IMR-90 (cell line): ENCODE measurements around the gene GUCY1B1. TPM values are rescaled to one million over a fixed set of nuclear protein-coding genes. Genes with fewer than 3 reads are reported as not detected.

Experiments
- ATAC-seq: fragments of 200-7000 bp; cut with Tn5 transposase; 2 replicates; pipeline ENCODE4 v1.9.1; 2020; ENCODE audit warnings: low read depth, mild to moderate bottlenecking, moderate library complexity
- BruUV-seq: library from RNA; stranded (reverse); fragments of 400-500 nt; replicated peaks from 2 replicates; lab custom pipeline; 2021; lab: Mats Ljungman, UMichigan
- CTCF ChIA-PET: fragments of 300-600 bp; formaldehyde crosslinking; extraction: SDS; loops from one replicate; lab custom pipeline; 2021; ENCODE audit warnings: antibody characterized with exemption; lab: Yijun Ruan, JAX
- POLR2A ChIA-PET: fragments of 300-600 bp; sonication (Branson Sonifier 250); formaldehyde crosslinking; loops from one replicate; lab custom pipeline; 2022; ENCODE audit warnings: antibody characterized with exemption; ENCODE audit not compliant: unreplicated experiment; lab: Charles Lee
- DNase-seq: peaks from one replicate; pipeline ENCODE4 v3.0.0; 2013
- H2AFZ ChIP-seq: replicated peaks from 2 replicates; pipeline ENCODE3; 2013; ENCODE audit warnings: low read length, mild to moderate bottlenecking; ENCODE audit not compliant: poor library complexity
- H2AK5ac ChIP-seq: 2 replicates; pipeline ENCODE4 v1.6.1; 2013; ENCODE audit warnings: low read depth, low read length, inconsistent platforms
- H2AK9ac ChIP-seq: replicated peaks from 2 replicates; pipeline ENCODE3; 2013; ENCODE audit warnings: mild to moderate bottlenecking, low read depth, low read length, moderate library complexity; ENCODE audit not compliant: poor library complexity
- H2BK120ac ChIP-seq: 2 replicates; pipeline ENCODE4 v1.6.1; 2013; ENCODE audit warnings: low read depth, low read length, inconsistent platforms
- H2BK15ac ChIP-seq: 3 replicates; pipeline ENCODE4 v1.6.1; 2013; ENCODE audit warnings: low read depth, low read length, inconsistent platforms
- H2BK20ac ChIP-seq: 2 replicates; pipeline ENCODE4 v1.6.1; 2013; ENCODE audit warnings: low read depth, mild to moderate bottlenecking, inconsistent platforms, low read length, moderate library complexity
- H2BK5ac ChIP-seq: 2 replicates; pipeline ENCODE4 v1.6.1; 2013; ENCODE audit warnings: mild to moderate bottlenecking, low read depth, low read length, inconsistent platforms; ENCODE audit not compliant: poor library complexity, severe bottlenecking
- H3K14ac ChIP-seq: replicated peaks from 2 replicates; pipeline ENCODE4 v1.6.1; 2013; ENCODE audit warnings: low read depth, low read length, inconsistent platforms
- H3K18ac ChIP-seq: 2 replicates; pipeline ENCODE4 v1.6.1; 2013; ENCODE audit warnings: low read depth, low read length, control low read depth
- H3K23ac ChIP-seq: 2 replicates; pipeline ENCODE4 v1.6.1; 2013; ENCODE audit warnings: low read depth, low read length, inconsistent platforms
- H3K27ac ChIP-seq: 2 replicates; pipeline ENCODE4 v1.5.1; 2013; ENCODE audit warnings: mild to moderate bottlenecking, control low read depth, low read length; ENCODE audit not compliant: insufficient read depth
- H3K27me3 ChIP-seq: 2 replicates; pipeline ENCODE4 v1.6.1; 2013; ENCODE audit warnings: low read length; ENCODE audit not compliant: control insufficient read depth, insufficient read depth
- H3K36me3 ChIP-seq: 2 replicates; pipeline ENCODE4 v1.6.1; 2013; ENCODE audit warnings: low read length, mixed read lengths; ENCODE audit not compliant: control insufficient read depth, insufficient read depth
- H3K4ac ChIP-seq: 2 replicates; pipeline ENCODE4 v1.6.1; 2013; ENCODE audit warnings: low read depth, low read length, inconsistent platforms
- H3K4me1 ChIP-seq: 2 replicates; pipeline ENCODE4 v1.6.1; 2013; ENCODE audit warnings: low read length, mixed read lengths; ENCODE audit not compliant: control insufficient read depth, insufficient read depth
- H3K4me2 ChIP-seq: 2 replicates; pipeline ENCODE4 v1.6.1; 2013; ENCODE audit warnings: low read depth, mild to moderate bottlenecking, control low read depth, low read length, moderate library complexity
- H3K4me3 ChIP-seq: 2 replicates; pipeline ENCODE4 v1.5.1; 2013; ENCODE audit warnings: low read depth, mild to moderate bottlenecking, control low read depth, low read length, moderate library complexity; ENCODE audit not compliant: insufficient read depth
- H3K56ac ChIP-seq: 2 replicates; pipeline ENCODE4 v1.6.1; 2013; ENCODE audit warnings: low read length, inconsistent platforms; ENCODE audit not compliant: insufficient read depth; ENCODE audit errors: extremely low read depth
- H3K79me1 ChIP-seq, 2 experiments: 2 replicates each; pipeline ENCODE4 v1.6.1; 2013; ENCODE audit warnings: low read length in 2 of 2, inconsistent platforms in 1 of 2, low read depth in 1 of 2
- H3K9ac ChIP-seq: 2 replicates; pipeline ENCODE4 v1.6.1; 2013; ENCODE audit warnings: low read depth, low read length, control low read depth
- H3K9me1 ChIP-seq: 2 replicates; pipeline ENCODE4 v1.6.1; 2013; ENCODE audit warnings: low read length, inconsistent platforms; ENCODE audit not compliant: insufficient read depth
- H3K9me3 ChIP-seq: 2 replicates; pipeline ENCODE4 v1.6.1; 2013; ENCODE audit warnings: low read length; ENCODE audit not compliant: control insufficient read depth, insufficient read depth
- H4K20me1 ChIP-seq: 2 replicates; pipeline ENCODE4 v1.6.1; 2013; ENCODE audit warnings: low read length, inconsistent platforms; ENCODE audit not compliant: insufficient read depth
- H4K5ac ChIP-seq: 2 replicates; pipeline ENCODE4 v1.6.1; 2013; ENCODE audit warnings: mild to moderate bottlenecking, low read depth, low read length, control low read depth
- H4K8ac ChIP-seq, 2 experiments: 2 replicates each; pipeline ENCODE4 v1.6.1; 2013; ENCODE audit warnings: low read depth in 2 of 2, low read length in 2 of 2, control low read depth in 1 of 2, inconsistent platforms in 1 of 2
- H4K91ac ChIP-seq: 2 replicates; pipeline ENCODE4 v1.6.1; 2013; ENCODE audit warnings: low read depth, low read length, inconsistent platforms; ENCODE audit not compliant: insufficient read depth
- SMC3 ChIP-seq: fragments of 150-350 bp; IDR thresholded peaks from 2 replicates; pipeline ENCODE4 v1.6.1; 2016; ENCODE audit warnings: low read depth, mild to moderate bottlenecking, antibody characterized with exemption, low read length, moderate library complexity
- dilution Hi-C: fragments of 300-500 bp; cut with HindIII; formaldehyde crosslinking; loops from one replicate; pipeline ENCODE4 v1.14.3; 2018; ENCODE audit warnings: low sequenced_read_pairs; ENCODE audit not compliant: unreplicated experiment
- in situ Hi-C: fragments of 300-500 bp; cut with MboI; formaldehyde crosslinking; loops from 3 replicates; pipeline ENCODE4 v1.14.3; 2019; ENCODE audit warnings: low sequenced_read_pairs, inconsistent platforms, mixed read lengths
- intact Hi-C: fragments of 100-400 bp; cut with micrococcal nuclease; formaldehyde crosslinking; loops from 2 replicates; pipeline ENCODE4 v1.10.0; 2022
- polyA plus RNA-seq, 3 experiments: library from polyadenylated mRNA; depleted of rRNA; stranded (reverse); fragments of >200 nt; gene quantifications; 2 replicates each; pipeline ENCODE4 v1.2.3, GENCODE V29; 2012; ENCODE audit warnings: low replicate concordance in 1 of 3
- total RNA-seq: library from RNA; depleted of rRNA; stranded (reverse); fragments of >200 nt; gene quantifications from 2 replicates; pipeline ENCODE4 v1.2.3, GENCODE V29; 2012

GUCY1B1 gene
- total and polyA plus RNA-seq, 2 of the 4 experiments (the other 2 are of a cell fraction): 2.9 to 3.8 TPM

DNA sequence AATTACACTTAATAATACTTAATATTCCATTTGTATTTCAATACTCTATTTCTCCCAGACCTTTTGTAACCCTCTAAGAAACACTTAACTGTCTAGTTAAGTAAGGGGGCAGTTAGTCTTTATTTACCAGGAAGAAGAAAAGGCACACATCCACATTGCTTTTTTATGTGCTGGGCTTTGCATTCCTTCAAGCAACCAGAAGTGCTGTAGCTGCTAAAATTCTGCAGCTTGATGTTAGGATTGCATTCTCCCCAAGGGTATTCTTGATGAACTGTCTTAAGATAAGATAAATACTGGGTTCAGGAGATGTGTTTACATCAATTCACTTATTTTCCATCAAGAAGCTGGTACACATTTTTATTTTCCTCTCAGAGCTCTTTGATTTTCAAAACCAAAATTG is 83.3 kb downstream of the GUCY1B1 start:
- Histone ChIP-seq H3K79me1 (no peaks in the 10 kb centered on the region), H3K14ac (no peak overlapping the region), H2BK120ac (no peak overlapping the region), H2BK5ac (no peak overlapping the region), H3K4ac (no peak overlapping the region), H2AK9ac (no peak overlapping the region), H4K8ac (no peak overlapping the region), H2AK5ac (no peak overlapping the region), H2BK20ac (no peak overlapping the region), H4K20me1 (no peaks in the 10 kb centered on the region), H3K27me3 (no peaks in the 10 kb centered on the region), H4K5ac (no peak overlapping the region), H3K56ac (no peak overlapping the region), H4K91ac (no peak overlapping the region), H3K9ac (no peak overlapping the region), H3K4me3 (no peak overlapping the region), H3K23ac (no peak overlapping the region), H3K36me3 (no peaks in the 10 kb centered on the region), H2BK15ac (no peak overlapping the region), H2AFZ (no peak overlapping the region), H3K4me2 (no peak overlapping the region), H3K4me1 (peaks cover 2% of the 10 kb centered on the region; the same call in 1 of the 2 replicates), H3K9me3 (no peaks in the 10 kb centered on the region), H3K9me1 (peaks cover 2% of the 10 kb centered on the region), H3K27ac (no peak overlapping the region), H3K18ac (no peak overlapping the region)
- ATAC-seq: no peak
- dilution Hi-C loops (no loop called here), intact Hi-C loops (no loop called here), in situ Hi-C loops (no loop called here)
- BruUV-seq: no TSS peak
- DNase-seq: no peak
- CTCF ChIA-PET: no interaction called here
- POLR2A ChIA-PET: no interaction called here
- no peak for TF ChIP-seq SMC3
